Stimulated activated naive CD8-positive, alpha-beta T cell treated with anti-CD3 and anti-CD28 coated beads, Interleukin-15, Interleukin-2, amounts not matched to agents 100 ng/mL and 50 ng/mL, for 24 hours (primary cell): Measurements from ENCODE around the gene DOLPP1.
"Not testable (repeated sequence)": the region's sequence is repeated elsewhere in the genome, so short reads cannot be mapped to it uniquely, and the experiment has no call there.

Experiments used
- H3K27ac Mint-ChIP-seq: one replicate; pipeline ENCODE4 v1.8.0; 2021; ENCODE audit warnings: mild to moderate bottlenecking, mixed read lengths
- H3K27me3 Mint-ChIP-seq: one replicate; pipeline ENCODE4 v1.8.0; 2021; ENCODE audit warnings: mixed read lengths
- H3K36me3 Mint-ChIP-seq: one replicate; pipeline ENCODE4 v1.8.0; 2021; ENCODE audit warnings: low read depth, mixed read lengths
- H3K4me1 Mint-ChIP-seq: one replicate; pipeline ENCODE4 v1.8.0; 2021; ENCODE audit warnings: low read depth, mixed read lengths
- H3K4me3 Mint-ChIP-seq: one replicate; pipeline ENCODE4 v1.8.0; 2021; ENCODE audit warnings: mild to moderate bottlenecking, mixed read lengths
- H3K9me3 Mint-ChIP-seq: one replicate; pipeline ENCODE4 v1.8.0; 2021; ENCODE audit warnings: mixed read lengths

DOLPP1 gene

DNA sequence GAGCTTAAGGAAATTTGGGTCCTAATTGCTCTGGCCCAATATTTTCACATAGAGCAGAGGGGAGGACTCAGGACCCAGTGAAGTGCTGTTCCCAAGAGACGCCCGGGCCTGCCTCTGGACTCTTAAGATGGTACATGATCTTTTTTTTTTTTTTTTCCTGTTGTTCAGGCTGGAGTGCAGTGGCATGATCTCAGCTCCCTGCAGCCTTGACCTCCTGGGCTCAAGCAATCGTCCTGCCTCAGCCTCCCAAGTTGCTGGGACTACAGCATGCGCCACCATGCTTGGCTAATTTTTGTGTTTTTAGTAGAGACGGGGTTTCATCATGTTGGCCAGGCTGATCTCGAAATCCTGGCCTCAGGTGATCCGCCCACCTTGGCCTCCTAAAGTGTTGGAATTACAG lies 49.4 kb downstream of the DOLPP1 start:
- not testable (repeated sequence) for H3K4me1 Mint-ChIP-seq, H3K27ac Mint-ChIP-seq, H3K4me3 Mint-ChIP-seq, H3K9me3 Mint-ChIP-seq, H3K27me3 Mint-ChIP-seq
- H3K36me3 Mint-ChIP-seq = peaks cover 38% of the 10 kb centered on the region

- Mint-ChIP-seq H3K36me3 (peaks cover 41% of the 10 kb centered on the region), H3K4me3 (no peak overlapping the region), H3K27ac (no peak overlapping the region), H3K27me3 (no peaks in the 10 kb centered on the region), H3K4me1 (peaks cover 8% of the 10 kb centered on the region), H3K9me3 (no peaks in the 10 kb centered on the region)
Observed at GRCh38 chr9:129130791-129131190, 49.9 kb downstream of the DOLPP1 start.

DNA sequence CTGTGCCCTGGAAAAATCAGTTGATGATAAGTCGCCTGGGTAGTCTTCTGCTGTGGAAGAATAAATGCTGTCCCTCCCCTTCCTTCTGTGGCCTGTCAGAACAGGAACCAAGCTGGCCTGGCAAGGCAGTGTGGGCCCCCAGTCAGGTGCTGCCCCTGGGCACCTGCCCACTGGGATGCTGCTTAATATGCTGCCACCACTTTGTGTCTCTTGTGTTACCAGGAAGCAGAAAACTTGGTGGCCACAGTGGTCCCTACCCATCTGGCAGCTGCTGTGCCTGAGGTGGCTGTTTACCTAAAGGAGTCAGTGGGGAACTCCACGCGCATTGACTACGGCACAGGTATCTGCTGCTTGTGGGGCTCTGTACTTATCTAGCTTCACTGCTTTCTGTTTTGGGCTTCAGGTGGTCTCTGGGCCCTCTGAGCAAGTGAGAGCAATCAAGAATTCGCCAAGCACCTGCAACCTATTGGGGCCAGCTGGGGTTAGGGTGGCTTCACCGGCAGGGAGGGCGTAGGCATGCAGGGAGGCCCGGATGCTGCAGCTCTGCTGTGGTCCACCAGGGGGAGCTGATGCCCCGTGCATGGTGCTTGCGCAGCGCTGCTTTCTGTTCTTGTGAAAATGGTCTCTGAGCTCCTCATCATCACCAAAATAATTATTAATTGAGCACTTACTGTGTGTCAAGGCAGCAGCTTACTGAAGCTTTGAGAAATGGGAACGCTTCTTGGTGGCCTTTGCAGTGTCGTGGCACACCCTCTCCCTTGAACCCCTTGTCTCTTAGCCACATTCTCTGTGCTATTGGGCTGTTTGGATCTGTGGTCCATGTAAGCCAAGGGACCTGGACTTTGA lies 50.6 kb downstream of the DOLPP1 start:
- Mint-ChIP-seq H3K36me3 (peaks cover 41% of the 10 kb centered on the region), H3K27ac (no peak overlapping the region), H3K27me3 (no peaks in the 10 kb centered on the region), H3K4me1 (peaks cover 8% of the 10 kb centered on the region), H3K4me3 (no peak overlapping the region), H3K9me3 (no peaks in the 10 kb centered on the region)

- Mint-ChIP-seq H3K9me3 (no peaks in the 10 kb centered on the region), H3K4me1 (peaks cover 8% of the 10 kb centered on the region), H3K27ac (no peak overlapping the region), H3K27me3 (no peaks in the 10 kb centered on the region), H3K36me3 (peaks cover 44% of the 10 kb centered on the region), H3K4me3 (no peak overlapping the region)
Observed at GRCh38 chr9:129133082-129133481, 52.2 kb downstream of the DOLPP1 start.

- H3K4me1 Mint-ChIP-seq = peaks cover 23% of the 10 kb centered on the region
Observed at GRCh38 chr9:129135476-129135875, 54.6 kb downstream of the DOLPP1 start.

GRCh38 chr9:129136446-129137035 lies 55.6 kb downstream of the DOLPP1 start:
- Mint-ChIP-seq H3K4me1 (peaks cover 29% of the 10 kb centered on the region), H3K9me3 (no peaks in the 10 kb centered on the region), H3K27me3 (no peaks in the 10 kb centered on the region), H3K27ac (no peak overlapping the region), H3K36me3 (peaks cover 32% of the 10 kb centered on the region), H3K4me3 (no peak overlapping the region)

More at GRCh38 chr9:129135476-129135875, 54.6 kb downstream of the DOLPP1 start:
- Mint-ChIP-seq H3K4me3 (no peak overlapping the region), H3K9me3 (no peaks in the 10 kb centered on the region), H3K27me3 (no peaks in the 10 kb centered on the region), H3K36me3 (peaks cover 42% of the 10 kb centered on the region), H3K27ac (no peak overlapping the region)

DNA sequence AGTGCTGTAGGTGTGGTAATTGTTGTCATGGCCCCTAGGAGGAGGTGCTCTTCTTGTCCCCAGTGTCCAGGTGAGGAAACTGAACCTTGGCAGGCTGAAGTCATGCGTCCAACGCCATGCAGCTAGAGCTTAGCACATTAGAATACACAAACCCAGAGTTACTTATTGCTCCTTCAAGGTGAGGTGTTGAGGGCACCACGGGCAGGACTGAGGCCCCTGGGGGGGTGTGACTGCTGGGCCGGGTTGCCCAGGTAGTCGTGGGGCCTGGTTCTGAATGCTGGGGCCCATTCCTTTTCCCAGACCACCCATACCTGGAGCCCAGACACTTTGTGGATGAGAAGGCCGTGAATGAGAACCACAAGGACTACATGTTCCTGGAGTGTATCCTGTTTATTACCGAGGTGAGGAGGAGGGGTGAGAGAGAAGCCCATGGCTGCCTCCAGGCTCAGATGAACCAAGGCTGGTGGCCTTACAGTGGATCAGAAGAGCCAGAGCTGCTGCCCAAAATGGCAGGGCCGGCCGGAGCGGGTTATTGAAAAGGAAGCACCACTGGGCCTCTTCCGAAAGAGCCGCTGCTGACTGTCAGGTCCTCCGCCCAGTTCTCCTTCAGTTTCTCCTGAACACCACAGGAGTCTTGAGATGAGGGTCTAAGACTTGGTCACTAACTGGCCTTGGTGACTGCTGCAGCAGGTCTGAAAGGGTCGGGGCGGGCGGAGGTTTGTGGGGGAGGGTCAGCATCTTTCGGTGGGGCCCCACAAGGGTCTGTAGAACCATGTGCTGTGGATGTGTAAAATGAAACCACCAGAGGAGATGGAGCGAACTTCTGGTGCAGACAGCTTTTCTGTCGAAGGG lies 56.6 kb downstream of the DOLPP1 start:
- H3K9me3 Mint-ChIP-seq = no peaks in the 10 kb centered on the region
- H3K36me3 Mint-ChIP-seq = peaks cover 28% of the 10 kb centered on the region
- no peak overlapping the region for H3K27ac Mint-ChIP-seq
- H3K4me1 Mint-ChIP-seq = peaks cover 34% of the 10 kb centered on the region
- H3K4me3 Mint-ChIP-seq = no peak overlapping the region
- H3K27me3 Mint-ChIP-seq = no peaks in the 10 kb centered on the region

DNA sequence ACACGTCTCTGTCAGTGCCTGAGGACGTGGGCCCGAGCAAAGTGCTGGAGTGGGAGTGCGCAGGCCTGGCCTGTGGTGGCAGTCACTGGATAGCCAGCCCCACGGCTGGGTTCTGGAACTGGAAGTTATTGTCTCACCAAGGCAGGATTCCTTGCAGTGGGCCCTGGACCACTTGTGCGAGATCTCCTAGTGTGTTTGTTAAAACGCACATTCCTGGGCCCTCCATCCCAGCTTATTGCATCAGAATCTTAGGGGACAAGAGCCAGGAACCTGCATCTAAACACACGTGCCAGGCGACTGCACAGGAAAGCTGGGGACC lies 57.2 kb downstream of the DOLPP1 start:
- Mint-ChIP-seq H3K4me1 (peaks cover 40% of the 10 kb centered on the region), H3K27ac (no peak overlapping the region), H3K4me3 (no peak overlapping the region), H3K9me3 (no peaks in the 10 kb centered on the region), H3K36me3 (peaks cover 33% of the 10 kb centered on the region), H3K27me3 (no peaks in the 10 kb centered on the region)

- Mint-ChIP-seq H3K4me3 (peak overlapping the region; percentile 81), H3K9me3 (no peaks in the 10 kb centered on the region), H3K27me3 (no peaks in the 10 kb centered on the region), H3K4me1 (peaks cover 42% of the 10 kb centered on the region), H3K27ac (peak overlapping the region; percentile 92), H3K36me3 (peaks cover 31% of the 10 kb centered on the region)
Observed at GRCh38 chr9:129138476-129139232, 57.7 kb downstream of the DOLPP1 start.

- no peaks in the 10 kb centered on the region for H3K27me3 Mint-ChIP-seq
- H3K4me3 Mint-ChIP-seq = peak overlapping the region; percentile 81
- no peaks in the 10 kb centered on the region for H3K9me3 Mint-ChIP-seq
- H3K36me3 Mint-ChIP-seq = peaks cover 32% of the 10 kb centered on the region
- peaks cover 47% of the 10 kb centered on the region for H3K4me1 Mint-ChIP-seq
- H3K27ac Mint-ChIP-seq = peak overlapping the region; percentile 92
Observed at GRCh38 chr9:129139233-129139992, 58.5 kb downstream of the DOLPP1 start.

DNA sequence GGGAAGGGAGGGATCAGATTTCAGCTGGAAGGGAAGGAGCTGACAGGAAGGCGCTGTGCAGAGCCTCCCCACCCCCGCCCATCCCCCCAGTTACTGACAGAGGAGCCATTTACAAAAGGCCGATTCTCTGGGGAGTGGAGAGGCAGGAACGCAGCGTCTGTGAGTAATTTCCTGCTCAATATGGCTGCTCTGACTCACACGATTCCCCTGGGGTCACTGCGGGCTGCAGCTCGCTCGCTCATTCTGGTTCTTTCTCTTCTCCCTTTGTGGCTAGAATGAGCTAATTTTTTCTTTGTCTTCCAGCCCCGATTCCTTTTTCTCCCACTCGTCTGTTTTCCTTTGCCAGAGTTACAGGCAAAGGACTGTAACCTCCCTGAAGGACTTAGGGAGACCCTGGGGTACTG lies 59.1 kb downstream of the DOLPP1 start:
- no peaks in the 10 kb centered on the region for H3K9me3 Mint-ChIP-seq
- H3K4me1 Mint-ChIP-seq = peaks cover 47% of the 10 kb centered on the region
- H3K36me3 Mint-ChIP-seq = peaks cover 32% of the 10 kb centered on the region
- H3K27me3 Mint-ChIP-seq = no peaks in the 10 kb centered on the region
- H3K27ac Mint-ChIP-seq = peak overlapping the region; percentile 92
- peak overlapping the region; percentile 81 for H3K4me3 Mint-ChIP-seq
